C4-2B (cell line): ENCODE data around the gene LCNL1.

Source experiments
- H3K27ac ChIP-seq: fragments of 450-650 bp; 2 replicates; pipeline ENCODE4 v1.5.1; 2017
- CTCF ChIP-seq: fragments of 450-650 bp; conservative IDR thresholded peaks from 2 replicates; pipeline ENCODE4 v1.5.1; 2017; ENCODE audit warnings: mild to moderate bottlenecking
- ZFX ChIP-seq: fragments of 450-650 bp; IDR thresholded peaks from 2 replicates; pipeline ENCODE4 v1.6.1; 2017

LCNL1 gene

GRCh38 chr9:136949239-136949816 is 33.5 kb upstream of the LCNL1 start:
- TF ChIP-seq ZFX (no peak), CTCF (no peak)
- peak overlapping the region; percentile 100 for H3K27ac ChIP-seq

GRCh38 chr9:136949817-136950655 is 32.8 kb upstream of the LCNL1 start:
- 0 out of 2 replicates have a peak, but pooled peaks have one; percentile 37 for TF ChIP-seq ZFX
- no peak; the same call in 1 of the 2 replicates for TF ChIP-seq CTCF
- H3K27ac ChIP-seq, result peak overlapping the region; percentile 100

- H3K27ac ChIP-seq, result peak overlapping the region; percentile 100
- no peak for TF ChIP-seq CTCF
- TF ChIP-seq ZFX, result no peak
Observed at GRCh38 chr9:136950656-136951276, 32.0 kb upstream of the LCNL1 start.

- no peak for TF ChIP-seq CTCF
- TF ChIP-seq ZFX, result no peak
- H3K27ac ChIP-seq, result peak within 1 kb of the TSS; percentile 100; the same call in 1 of the 2 replicates
Observed at GRCh38 chr9:136951541-136952320, 31.1 kb upstream of the LCNL1 start, which contains the start of gene LCN12. Gene LCN12, plus strand, starts transcription at chr9:136952273. Its CDS starts 55 bp downstream, at chr9:136952328.

- TF ChIP-seq CTCF, result no peak
- TF ChIP-seq ZFX, result no peak
Observed at GRCh38 chr9:136952321-136952850, 30.4 kb upstream of the LCNL1 start.

GRCh38 chr9:136952876-136953770 is 29.7 kb upstream of the LCNL1 start:
- no peak overlapping the region for H3K27ac ChIP-seq
- TF ChIP-seq CTCF (no peak), ZFX (no peak)

More at GRCh38 chr9:136952321-136952850, 30.4 kb upstream of the LCNL1 start:
- H3K27ac ChIP-seq, result no peak overlapping the region
